GM21360 (cell line): Measurements from ENCODE around the gene PDE4D.

Source experiments
- ATAC-seq: cut with Tn5 transposase; IDR thresholded peaks from one replicate; pipeline ENCODE4 v1.9.1; 2021; ENCODE audit warnings: mild to moderate bottlenecking, moderate library complexity; ENCODE audit not compliant: unreplicated experiment

PDE4D gene

DNA sequence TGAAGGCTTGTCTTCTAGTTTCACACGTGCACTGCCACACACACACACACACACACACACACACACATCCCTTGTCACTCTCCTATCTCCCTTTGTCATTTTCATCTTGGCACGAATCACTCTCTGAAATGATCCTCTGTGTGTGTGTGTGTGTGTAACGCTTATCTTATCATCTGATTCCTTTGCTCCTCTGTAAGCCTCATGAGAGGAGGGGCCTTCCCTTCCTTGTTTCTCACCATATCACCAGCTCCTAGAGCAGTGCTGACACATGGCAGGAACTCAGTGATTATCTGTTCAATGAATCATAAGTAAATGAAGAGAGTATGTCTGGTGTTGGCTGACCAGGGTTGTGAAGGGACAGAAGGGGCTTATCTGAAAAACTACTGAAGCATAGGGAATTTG, 53.3 kb downstream of the PDE4D start:
- no peak for ATAC-seq

DNA sequence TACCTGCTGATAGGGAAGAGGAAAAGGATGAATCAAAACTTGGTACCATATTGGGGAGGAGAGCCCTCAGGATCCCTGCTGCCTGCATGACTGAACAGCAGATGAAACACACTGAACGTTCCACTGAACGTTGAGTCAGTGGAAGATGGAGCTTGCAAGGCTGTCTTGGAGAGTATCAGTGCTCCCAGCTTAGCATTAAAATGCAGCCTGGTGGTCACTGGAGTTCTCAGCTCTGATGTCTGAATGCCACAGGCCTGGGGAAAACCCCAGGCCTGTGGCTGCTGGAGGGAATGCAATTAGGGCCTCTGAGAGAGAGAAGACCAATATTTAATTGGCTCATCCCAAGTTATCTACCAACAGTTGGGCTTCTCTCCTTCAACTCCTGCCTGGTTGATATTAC, 54.5 kb downstream of the PDE4D start:
- no peak for ATAC-seq

DNA sequence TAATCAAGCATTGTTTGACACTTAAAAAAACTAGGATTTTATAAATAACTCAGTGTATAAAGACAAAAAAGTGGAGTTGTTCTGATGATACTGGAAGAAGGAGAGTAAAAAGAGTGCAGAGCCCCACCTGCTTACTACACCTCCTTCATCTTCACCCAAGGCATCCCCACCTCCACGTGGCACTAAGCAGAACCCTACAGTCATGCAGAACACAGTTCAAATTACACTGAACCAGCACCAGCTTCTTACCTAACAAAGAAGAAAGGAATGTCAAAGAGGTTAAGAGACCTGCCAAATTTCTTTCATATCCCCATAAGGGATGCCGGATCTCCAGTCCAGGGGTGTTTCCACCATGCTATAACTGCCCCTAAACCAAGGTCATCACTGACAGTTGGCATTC, 55.5 kb downstream of the PDE4D start:
- ATAC-seq, result no peak

DNA sequence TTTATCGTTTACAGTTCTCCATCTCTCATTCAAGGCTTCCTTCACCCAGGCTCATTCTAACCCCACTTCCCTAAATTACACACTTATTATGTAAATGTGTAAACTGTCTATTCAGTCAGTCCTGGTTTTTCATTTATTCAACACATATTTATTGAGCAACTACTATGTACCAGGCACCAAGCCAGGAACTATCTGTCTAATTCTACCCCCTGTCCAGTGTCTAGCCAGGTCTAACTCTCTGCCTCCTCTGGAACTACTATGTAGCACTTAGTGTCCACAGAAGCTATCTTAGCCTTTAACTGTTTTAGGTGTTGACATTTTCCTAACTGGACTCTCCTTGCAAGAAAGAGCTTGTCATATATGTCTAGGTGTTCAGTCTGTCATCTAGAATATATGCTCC, 56.5 kb downstream of the PDE4D start:
- no peak for ATAC-seq

DNA sequence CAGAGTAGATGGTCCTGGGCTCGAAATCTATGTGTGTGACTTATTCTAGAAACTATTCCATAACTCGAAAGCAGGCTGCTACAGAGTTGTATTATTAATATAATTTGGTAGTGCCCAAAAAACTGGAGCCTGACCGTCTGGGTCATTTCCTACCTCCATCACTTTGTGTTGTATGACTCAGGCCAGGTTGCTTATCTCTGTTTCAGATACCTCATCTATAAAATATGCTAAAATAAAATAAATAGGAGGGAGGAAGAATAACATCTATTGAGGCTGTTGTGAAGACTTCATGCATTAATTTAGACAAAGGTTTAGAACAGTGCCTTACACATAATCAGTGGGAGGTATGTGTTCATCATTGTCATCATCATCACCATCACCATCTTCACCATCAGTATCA, 57.7 kb downstream of the PDE4D start:
- no peak for ATAC-seq

DNA sequence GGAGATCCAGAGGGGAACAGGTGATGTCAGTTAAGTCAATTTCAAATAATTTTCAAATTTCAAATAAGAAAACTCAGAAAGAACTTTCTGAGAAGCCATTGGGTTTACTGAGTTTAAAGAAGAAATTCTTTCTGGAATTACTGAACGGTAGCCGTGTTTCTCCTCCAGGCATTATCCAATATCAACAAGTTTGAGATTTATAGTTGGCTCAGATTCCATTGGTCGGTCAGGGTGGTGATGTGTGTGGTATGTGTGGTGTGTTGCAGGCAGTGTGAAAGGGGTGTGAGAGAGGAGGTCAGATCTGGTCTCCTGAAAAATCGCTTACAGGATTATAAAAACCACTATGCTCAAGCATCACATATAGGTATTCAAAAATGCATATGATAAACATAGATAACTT, 60.1 kb downstream of the PDE4D start:
- ATAC-seq, result no peak

DNA sequence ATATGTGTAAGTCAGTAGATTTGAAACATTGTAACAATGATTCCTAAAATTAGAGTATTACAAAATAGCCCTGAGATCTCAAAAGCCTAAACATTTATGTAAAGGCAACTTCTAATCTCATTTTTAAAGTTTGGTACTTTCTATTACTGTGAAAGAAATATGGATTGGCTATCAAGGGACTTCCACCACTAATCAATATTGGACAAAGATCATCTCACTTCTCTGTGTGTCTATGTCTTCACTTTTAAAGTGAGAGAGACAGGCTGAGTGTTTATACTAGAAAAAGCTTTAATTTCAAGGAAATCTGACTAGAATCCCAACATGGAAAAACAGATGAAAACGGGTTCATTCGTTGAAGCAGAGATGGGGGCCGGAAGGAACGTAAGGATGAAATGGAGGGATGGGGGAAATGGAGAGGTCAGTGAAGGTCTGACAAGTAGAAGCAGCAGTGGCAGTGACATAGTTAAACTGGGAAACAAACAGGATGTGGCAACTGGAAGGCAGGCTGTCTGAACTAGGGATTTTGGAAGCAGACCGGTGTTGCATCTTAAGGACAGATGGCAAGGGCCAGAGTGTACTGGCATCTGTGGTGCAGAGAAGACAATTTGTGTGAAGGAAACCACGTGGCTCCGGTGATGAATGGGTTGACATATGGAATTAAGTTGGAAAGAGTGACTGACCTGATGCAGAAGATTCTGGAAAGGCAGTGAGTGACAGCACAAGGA, 60.8 kb downstream of the PDE4D start:
- no peak for ATAC-seq

DNA sequence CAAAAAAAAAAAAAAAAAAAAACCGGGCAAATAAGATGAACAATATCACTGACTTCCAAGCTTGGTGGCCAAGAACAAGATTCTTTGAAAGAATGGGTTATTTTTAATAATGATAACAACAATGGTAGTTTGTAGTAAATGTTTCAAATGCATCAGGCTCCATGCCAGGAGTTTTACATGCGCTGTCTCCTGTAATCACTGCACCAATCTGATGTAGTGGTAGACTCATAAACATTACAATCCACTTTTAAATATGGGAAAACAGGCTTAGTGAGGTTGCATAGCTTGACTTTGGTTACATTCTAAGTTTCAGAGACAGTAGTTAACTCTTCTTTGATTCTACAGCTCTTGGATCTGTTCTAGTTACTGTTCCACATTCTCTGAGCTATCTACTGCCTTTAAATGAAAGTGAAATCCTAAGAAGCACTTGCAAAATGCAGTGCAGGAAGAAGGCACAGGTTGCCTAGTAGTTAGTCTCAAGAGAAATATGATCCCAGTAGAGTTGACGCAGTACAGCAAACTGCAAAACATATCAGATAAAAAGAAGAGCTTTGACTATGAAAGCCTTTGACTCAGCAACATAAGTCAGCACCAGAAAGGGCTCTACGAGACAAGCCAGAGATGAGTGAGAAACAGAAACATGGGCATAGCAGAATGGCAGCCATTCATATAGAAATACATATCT, 62.1 kb downstream of the PDE4D start:
- no peak for ATAC-seq

- no peak for ATAC-seq
Observed at GRCh38 chr5:59830536-59831200, 62.9 kb downstream of the PDE4D start.

DNA sequence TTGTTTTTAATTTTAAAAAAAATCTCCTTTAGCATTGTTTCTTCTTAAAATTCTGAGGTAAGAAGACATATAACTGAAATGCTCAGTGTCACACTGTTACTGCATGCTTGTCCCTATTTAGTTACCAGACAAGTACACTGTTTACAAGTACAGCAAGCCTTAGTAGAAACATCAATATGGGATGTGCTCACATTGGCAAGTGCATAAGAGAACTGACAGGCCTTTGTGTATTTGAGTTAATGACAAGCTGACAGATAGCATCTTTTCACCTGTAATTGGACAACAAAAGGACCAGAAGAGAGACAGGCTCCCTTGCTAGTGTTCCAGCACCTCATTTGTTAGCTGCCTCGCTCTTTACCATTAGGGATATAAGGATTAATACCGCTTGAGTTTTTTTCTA, 63.6 kb downstream of the PDE4D start:
- ATAC-seq, result no peak

GRCh38 chr5:59829386-59829785, 64.1 kb downstream of the PDE4D start:
- no peak for ATAC-seq

DNA sequence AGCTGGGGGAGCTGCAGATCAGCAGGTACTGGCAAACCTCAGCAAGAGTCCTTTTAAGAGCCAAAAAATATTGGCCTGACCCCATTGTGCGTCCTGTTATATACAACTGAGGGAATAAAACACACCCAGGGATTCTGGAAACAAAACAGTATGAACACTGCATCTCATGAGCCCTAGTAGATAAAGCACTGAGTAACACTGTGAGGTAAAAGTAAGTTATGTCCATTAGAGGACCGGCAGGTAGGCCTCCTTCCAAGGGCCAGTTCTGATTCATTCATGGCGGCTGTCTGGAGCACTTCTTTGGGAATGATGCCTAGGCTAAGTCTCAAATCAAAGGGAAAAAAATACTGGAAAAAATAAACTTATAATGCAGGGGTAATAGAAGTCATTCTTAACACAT, 64.9 kb downstream of the PDE4D start:
- no peak for ATAC-seq

GRCh38 chr5:59826996-59827395, 66.5 kb downstream of the PDE4D start:
- no peak for ATAC-seq

DNA sequence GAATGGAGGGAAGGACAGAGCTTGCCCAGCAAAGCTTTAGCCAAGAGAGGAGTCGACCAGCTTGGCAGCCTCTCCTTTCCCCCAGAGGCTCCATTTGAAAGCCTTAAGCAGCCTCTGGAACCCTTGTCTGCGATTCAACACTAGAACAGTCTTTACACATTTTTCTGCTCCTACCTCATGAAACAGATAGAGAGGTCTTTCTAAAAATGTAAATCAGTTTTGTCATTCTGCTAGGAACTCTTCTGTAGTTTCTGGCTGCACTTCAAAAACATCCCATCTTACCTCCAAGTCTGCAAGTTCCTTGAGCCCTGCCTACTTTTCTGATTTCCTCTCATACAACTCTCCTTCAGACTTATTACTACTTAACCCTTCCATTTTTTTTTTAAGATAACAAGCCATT, 70.1 kb downstream of the PDE4D start:
- ATAC-seq, result no peak

DNA sequence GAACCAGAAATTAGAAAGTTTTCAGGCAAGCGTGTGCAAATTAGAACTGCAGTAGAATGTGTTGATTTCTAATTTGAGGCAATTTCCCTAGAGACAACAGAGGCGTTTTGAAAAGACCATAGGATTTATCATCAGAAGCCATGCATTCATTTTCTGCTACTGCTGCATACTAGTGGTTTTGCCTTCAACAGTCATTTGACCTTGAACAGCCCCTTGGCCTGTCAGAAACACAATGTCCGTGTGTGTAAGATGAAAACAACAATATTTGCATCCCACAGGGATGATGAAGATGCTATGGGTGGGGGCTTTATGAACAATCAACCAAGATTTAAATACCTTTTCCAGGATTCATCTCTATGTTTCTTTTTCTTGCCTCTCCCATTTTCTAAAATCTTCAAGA, 73.7 kb downstream of the PDE4D start:
- no peak for ATAC-seq

- no peak for ATAC-seq
Observed at GRCh38 chr5:59817536-59817935, 76.0 kb downstream of the PDE4D start.

DNA sequence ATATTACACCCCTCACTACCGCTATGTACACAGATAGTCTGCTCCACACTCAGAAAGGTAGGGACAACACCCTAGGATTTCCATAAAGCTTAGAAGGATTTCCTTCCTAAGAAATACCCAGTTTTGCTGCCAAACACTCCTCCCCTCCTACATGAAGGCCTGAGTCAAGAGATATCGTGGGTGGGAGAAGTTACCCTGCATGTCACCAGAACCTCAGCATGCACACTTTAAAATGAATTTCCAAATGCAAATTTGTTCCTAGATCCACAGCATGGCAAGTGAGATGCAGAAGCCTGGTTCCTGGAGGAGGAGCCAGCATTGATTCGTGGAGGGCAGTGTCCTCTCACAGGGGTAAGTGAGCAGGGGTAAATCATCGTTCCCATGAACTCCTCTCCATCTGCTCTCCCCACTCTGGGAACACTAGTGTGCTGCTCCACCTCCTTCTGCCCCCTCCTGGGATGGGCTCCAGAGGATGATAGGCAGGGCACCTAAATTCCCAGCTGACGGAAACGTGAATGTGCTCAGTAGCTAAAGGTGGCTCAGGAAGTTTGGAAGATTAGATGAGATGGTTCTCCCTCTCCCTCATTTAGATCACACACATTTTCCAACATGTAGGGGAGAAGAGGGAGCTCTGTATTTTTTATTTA, 76.7 kb downstream of the PDE4D start:
- ATAC-seq, result no peak

DNA sequence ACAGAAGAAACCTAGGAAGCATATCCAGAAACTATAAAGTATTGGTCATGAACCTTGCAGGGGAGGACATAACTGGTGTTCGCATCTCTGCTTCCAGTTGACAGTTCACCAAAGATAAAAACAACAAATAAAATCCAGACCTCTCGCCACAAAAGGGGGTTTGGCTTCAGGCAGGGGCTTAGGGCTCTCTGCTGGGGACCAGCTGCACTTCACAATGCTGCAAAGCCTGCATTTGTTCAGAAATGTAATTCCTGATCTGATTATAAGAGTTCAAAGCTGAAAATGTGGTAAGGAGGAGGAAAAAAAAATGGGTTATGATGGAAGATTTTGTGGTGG, 79.0 kb downstream of the PDE4D start:
- ATAC-seq, result no peak

GRCh38 chr5:59813761-59814536, 79.6 kb downstream of the PDE4D start:
- no peak for ATAC-seq

- ATAC-seq, result peak; percentile 68
Observed at GRCh38 chr5:59810041-59810440, 83.5 kb downstream of the PDE4D start.

DNA sequence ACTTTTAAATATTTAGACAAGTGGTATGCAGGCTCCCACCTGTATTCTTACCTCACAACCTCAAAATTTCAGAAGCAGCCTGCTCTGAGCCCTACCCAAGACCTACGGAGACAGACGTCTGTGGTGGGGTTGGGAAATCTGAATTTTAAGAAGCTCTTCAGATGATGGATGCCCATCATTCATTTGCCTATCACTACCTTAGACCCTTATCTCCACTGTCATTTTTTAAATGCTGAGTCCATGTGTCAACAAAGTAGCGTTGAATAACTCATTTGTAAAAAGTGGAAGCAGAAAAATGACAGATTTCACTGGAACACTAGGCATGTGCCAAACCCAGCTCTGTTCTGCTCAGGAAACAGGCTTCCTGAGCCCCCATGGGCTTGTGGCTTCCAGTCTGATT, 85.7 kb downstream of the PDE4D start:
- no peak for ATAC-seq
